HepG2 (cell line): ENCODE results near the gene TESK1. TPM values are rescaled to one million over a fixed set of nuclear protein-coding genes. Genes with fewer than 3 reads are reported as not detected.

Experiments
- CEBPB ChIP-seq: IDR thresholded peaks from 2 replicates; pipeline ENCODE4 v1.6.1; 2011; ENCODE audit warnings: low read depth, low read length, improper control_type of control experiment, borderline replicate concordance
- ELF4 ChIP-seq: sonication (generic); formaldehyde crosslinking; IDR thresholded peaks from 2 replicates; pipeline ENCODE4 v1.5.0; 2020; ENCODE audit warnings: missing genetic modification reagents, mild to moderate bottlenecking, moderate library complexity, borderline replicate concordance
- ZNF354B ChIP-seq: sonication (generic); formaldehyde crosslinking; IDR thresholded peaks from 2 replicates; pipeline ENCODE4 v1.8.0; 2022; ENCODE audit warnings: mild to moderate bottlenecking, missing genetic modification reagents
- ZNF564 ChIP-seq: sonication (generic); formaldehyde crosslinking; IDR thresholded peaks from 2 replicates; pipeline ENCODE4 v1.8.1; 2023; ENCODE audit warnings: mild to moderate bottlenecking, missing genetic modification reagents
- polyA plus RNA-seq, 8 experiments: library from polyadenylated mRNA; depleted of rRNA in 3 of 8; stranded (reverse) in 7 of 8; unstranded in 1 of 8; fragments of >200 nt; fragmentation: Illumina TruSeq in 4 of 8; extraction: Trizol in 4 of 8; gene quantifications; 2 replicates each; pipeline versions ENCODE4 v1.2.1 to v1.2.3, GENCODE V29; 2011 to 2016; ENCODE audit warnings: low read depth in 4 of 8, missing spikeins in 1 of 8, mixed read lengths in 1 of 8; ENCODE audit not compliant: insufficient read depth in 1 of 8
- total RNA-seq, 5 experiments: library from RNA; depleted of rRNA; stranded (reverse); fragments of >200 nt; fragmentation: Illumina TruSeq; extraction: Trizol; gene quantifications; 2 replicates each; pipeline ENCODE4 v1.2.3, GENCODE V29; 2016; ENCODE audit warnings: low read depth in 1 of 5
- TF ChIP-seq, protein P1 (sequence below): sonication (generic); formaldehyde crosslinking; IDR thresholded peaks from 2 replicates; pipeline ENCODE4 v1.8.1; 2022; ENCODE audit warnings: low read depth, mild to moderate bottlenecking, missing genetic modification reagents
- TF ChIP-seq, protein P2 (sequence below): sonication (generic); formaldehyde crosslinking; IDR thresholded peaks from 2 replicates; pipeline ENCODE4 v1.8.1; 2023; ENCODE audit warnings: mild to moderate bottlenecking, missing genetic modification reagents, borderline replicate concordance
- TF ChIP-seq, protein P3 (sequence below), 2 experiments: sonication (generic) in 1 of 2; formaldehyde crosslinking in 1 of 2; IDR thresholded peaks; 2 replicates each; pipeline versions ENCODE4 v1.6.1 to v1.9.0; 2014 to 2022; ENCODE audit warnings: antibody characterized with exemption in 1 of 2, borderline replicate concordance in 1 of 2, inconsistent platforms in 1 of 2, low read depth in 1 of 2, missing genetic modification reagents in 1 of 2
- TF ChIP-seq, protein P4 (sequence below): sonication (generic); formaldehyde crosslinking; IDR thresholded peaks from 2 replicates; pipeline ENCODE4 v1.5.0; 2020; ENCODE audit warnings: missing genetic modification reagents

The TESK1 gene
- total and polyA plus RNA-seq, 2 of the 13 experiments (the other 11 are each of a cell fraction or from before 2014, with no cell fraction given), result 7.3 to 13.6 TPM

DNA sequence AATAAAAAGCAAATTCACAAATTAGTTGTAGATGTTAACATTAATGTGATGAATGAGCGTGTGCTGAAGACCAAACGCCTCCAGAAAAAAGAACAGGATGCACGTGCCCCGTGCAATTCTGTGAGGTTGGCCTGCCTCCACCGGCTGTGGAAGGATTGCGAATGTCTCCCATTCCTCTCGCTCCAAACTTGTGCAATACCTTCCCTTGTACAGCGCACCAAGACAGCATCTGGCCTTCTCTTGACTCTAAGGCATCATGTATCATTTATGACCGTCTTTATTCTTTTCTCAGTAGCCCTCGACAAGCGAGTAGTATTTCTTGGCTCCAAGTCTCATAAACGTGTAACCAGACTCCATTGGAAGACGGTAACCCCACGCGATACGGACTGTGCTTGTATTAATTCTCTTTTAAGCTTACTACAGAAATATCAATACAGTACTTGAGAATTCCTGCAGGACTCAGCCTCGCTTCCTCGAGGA, 1.5 kb upstream of the TESK1 start (continued):
- TF ChIP-seq, protein P1, sequence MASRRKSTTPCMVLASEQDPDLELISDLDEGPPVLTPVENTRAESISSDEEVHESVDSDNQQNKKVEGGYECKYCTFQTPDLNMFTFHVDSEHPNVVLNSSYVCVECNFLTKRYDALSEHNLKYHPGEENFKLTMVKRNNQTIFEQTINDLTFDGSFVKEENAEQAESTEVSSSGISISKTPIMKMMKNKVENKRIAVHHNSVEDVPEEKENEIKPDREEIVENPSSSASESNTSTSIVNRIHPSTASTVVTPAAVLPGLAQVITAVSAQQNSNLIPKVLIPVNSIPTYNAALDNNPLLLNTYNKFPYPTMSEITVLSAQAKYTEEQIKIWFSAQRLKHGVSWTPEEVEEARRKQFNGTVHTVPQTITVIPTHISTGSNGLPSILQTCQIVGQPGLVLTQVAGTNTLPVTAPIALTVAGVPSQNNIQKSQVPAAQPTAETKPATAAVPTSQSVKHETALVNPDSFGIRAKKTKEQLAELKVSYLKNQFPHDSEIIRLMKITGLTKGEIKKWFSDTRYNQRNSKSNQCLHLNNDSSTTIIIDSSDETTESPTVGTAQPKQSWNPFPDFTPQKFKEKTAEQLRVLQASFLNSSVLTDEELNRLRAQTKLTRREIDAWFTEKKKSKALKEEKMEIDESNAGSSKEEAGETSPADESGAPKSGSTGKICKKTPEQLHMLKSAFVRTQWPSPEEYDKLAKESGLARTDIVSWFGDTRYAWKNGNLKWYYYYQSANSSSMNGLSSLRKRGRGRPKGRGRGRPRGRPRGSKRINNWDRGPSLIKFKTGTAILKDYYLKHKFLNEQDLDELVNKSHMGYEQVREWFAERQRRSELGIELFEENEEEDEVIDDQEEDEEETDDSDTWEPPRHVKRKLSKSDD, result 0 out of 2 replicates have a peak, but pooled peaks have one; percentile 45
- no peak; the same call in 1 of the 2 replicates for TF ChIP-seq ELF4 (CRISPR knock-in tag)
- TF ChIP-seq, protein P2, sequence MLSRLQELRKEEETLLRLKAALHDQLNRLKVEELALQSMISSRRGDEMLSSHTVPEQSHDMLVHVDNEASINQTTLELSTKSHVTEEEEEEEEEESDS, result 0 out of 2 replicates have a peak, but pooled peaks have one; percentile 85
- TF ChIP-seq, protein P3, sequence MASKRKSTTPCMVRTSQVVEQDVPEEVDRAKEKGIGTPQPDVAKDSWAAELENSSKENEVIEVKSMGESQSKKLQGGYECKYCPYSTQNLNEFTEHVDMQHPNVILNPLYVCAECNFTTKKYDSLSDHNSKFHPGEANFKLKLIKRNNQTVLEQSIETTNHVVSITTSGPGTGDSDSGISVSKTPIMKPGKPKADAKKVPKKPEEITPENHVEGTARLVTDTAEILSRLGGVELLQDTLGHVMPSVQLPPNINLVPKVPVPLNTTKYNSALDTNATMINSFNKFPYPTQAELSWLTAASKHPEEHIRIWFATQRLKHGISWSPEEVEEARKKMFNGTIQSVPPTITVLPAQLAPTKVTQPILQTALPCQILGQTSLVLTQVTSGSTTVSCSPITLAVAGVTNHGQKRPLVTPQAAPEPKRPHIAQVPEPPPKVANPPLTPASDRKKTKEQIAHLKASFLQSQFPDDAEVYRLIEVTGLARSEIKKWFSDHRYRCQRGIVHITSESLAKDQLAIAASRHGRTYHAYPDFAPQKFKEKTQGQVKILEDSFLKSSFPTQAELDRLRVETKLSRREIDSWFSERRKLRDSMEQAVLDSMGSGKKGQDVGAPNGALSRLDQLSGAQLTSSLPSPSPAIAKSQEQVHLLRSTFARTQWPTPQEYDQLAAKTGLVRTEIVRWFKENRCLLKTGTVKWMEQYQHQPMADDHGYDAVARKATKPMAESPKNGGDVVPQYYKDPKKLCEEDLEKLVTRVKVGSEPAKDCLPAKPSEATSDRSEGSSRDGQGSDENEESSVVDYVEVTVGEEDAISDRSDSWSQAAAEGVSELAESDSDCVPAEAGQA (IDR thresholded peaks at IDR 0.05; ENCODE audit: low read depth), result no peak
- TF ChIP-seq, protein P3 (CRISPR knock-in tag; IDR thresholded peaks at IDR 0.05; ENCODE audit: borderline replicate concordance), result no peak
- TF ChIP-seq, protein P4, sequence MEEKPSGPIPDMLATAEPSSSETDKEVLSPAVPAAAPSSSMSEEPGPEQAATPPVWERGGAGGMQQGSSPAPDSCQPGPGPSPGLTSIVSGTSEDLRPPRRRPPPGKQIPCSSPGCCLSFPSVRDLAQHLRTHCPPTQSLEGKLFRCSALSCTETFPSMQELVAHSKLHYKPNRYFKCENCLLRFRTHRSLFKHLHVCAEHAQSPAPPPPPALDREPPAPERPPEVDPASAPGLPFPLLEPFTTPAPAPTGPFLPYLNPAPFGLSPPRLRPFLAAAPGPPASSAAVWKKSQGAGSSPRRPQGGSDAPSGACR (CRISPR knock-in tag), result peak; percentile 92; the same call in 1 of the 2 replicates
- peak; percentile 83 for TF ChIP-seq CEBPB
- 0 out of 2 replicates have a peak, but pooled peaks have one; percentile 84 for TF ChIP-seq ZNF354B (CRISPR knock-in tag)
- TF ChIP-seq ZNF564 (CRISPR knock-in tag), result 0 out of 2 replicates have a peak, but pooled peaks have one; percentile 21
- TF ChIP-seq, all 625 proteins: peak for 55
